Epidermal melanocyte (primary cell): ENCODE results near the gene HTRA1.

Source experiments
- DNase-seq: peaks from one replicate; pipeline ENCODE4 v3.0.0; 2011; ENCODE audit warnings: low spot score; ENCODE audit not compliant: insufficient read length

Gene HTRA1

DNA sequence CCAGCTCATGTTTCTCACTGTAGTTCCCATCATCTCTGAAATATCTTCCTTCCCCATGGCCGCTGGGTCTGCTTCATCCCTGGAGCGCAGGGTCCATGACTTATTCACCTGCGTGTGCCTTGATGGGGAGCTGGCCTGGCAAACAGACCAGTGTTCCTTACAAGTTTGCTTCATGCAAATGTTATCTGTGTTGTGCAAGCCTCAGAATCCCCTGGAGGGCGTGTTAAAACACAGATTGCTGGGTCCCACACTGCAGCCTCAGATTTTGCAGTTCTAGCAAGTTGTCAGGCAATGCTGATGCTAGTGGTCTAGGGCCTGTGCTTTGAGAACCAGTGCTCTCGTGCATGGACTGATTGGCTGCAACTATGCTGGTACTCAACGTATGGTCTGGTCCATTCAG lies 92.0 kb downstream of the HTRA1 start:
- DNase-seq, result no peak

DNA sequence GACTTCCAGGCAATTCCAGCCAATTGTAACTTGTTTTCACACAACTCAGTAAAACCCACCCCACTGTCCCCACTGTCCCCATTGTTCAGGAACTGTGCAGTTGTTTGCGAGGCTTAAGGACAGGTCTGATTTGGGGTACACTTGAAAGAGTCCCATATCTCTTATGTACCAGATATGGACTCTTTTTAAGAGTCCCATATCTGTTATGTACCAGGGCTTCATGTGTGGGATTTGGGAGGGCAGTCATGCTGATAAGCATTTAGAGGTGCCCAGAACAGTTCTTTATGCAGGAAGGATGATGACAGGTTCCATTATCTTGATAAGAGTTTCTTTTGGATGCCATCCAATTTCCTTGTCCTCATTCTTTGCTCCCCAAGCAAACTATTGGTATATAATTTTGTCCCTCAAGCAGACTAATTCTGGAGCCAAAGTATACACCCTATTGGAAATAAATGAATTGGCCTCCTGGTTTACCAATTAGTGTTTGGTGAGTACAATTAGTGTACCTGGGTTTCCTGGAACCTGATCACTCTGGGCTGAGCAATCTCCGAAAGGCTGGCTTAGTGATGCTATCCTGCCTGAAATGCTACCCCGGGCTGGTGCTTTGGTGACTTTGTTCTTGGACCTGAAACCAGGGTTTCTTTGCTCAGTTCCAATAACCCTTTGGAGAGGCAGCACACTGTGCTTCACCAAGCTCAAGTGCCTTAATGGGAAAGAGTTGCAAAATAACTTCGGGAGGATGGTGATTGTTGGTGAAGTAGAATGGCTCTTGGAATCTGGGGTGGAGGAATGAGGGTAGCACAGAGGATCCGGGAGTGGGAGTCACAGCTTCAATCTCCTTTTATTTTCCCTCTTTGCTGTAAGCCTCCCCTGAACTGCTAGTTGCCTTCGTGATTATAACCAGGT lies 93.0 kb downstream of the HTRA1 start:
- DNase-seq, result no peak

DNA sequence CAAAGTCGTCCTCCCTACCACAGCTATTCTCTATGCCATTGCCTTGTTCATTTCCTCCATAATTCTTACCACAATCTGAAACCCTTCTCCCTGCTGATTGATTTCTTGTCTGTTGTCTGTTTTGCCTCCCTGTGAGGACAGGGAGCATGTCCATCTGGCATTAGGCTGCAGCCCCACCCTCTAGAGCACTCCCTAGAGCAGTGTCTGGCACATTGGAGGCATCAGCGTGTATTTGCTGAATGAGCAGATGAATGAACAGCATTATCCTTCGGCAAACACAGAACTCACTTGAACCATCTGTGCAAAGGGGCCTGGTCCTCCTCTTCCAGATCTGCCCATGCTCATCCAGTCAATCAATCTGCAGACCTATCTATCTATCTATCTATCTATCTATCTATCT lies 94.1 kb downstream of the HTRA1 start:
- DNase-seq, result no peak

DNA sequence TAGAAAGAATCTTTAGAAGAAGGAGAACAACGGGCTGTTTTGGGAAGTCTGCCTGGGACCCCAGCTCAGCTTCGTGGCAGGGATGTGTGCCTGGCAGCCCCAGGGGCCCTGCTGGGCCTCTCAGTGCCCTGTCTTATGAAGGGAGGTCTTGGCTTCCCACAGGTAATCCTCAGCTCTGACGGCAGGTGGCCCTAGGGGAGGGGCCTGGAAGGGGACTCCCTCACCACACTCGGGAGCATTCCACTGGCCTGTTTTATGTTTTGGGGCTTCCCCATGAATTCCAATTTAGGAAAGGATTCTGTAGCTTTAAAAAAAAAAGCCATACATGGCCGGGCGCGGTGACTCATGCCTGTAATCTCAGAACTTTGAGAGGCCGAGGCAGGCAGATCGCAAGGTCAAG lies 96.2 kb downstream of the HTRA1 start:
- DNase-seq, result no peak

DNA sequence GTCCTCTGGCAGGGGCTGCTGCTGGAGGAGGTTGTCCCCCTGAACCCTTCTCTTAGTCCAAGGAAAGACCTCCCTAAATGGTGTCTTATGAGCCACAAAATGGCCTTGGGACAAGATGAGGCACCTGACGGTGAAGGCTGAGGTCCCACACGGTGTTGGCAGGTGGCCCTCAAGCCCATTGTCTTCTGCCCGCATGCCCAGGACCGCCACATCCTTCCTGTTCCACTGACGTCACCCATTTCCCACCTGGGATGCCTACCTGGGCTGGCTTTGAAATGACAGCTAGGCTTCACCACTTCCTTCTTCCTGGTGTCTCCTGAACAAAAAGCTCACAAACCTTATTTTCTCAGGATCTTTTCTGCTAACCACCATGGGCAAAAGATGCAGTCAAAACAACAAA lies 97.1 kb downstream of the HTRA1 start:
- no peak for DNase-seq

DNA sequence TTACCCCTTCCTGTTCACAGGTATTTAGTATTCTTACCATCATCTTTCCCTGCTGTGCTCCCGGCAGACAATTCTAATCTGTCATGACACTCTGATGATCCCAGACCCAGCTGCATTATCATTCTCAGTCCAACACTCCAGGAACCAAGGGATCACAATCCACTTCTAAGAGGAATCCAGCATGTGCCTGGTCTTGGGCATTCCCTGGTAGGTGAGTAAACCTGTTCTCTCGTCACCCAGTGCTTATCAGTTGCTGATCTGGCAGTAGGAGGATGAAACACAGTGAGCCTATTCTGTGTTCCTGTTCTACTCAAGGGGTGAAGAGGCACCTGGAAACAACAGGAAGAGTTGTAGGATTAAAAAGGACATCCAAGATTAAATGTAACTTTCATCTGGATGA lies 97.9 kb downstream of the HTRA1 start:
- DNase-seq, result no peak

DNA sequence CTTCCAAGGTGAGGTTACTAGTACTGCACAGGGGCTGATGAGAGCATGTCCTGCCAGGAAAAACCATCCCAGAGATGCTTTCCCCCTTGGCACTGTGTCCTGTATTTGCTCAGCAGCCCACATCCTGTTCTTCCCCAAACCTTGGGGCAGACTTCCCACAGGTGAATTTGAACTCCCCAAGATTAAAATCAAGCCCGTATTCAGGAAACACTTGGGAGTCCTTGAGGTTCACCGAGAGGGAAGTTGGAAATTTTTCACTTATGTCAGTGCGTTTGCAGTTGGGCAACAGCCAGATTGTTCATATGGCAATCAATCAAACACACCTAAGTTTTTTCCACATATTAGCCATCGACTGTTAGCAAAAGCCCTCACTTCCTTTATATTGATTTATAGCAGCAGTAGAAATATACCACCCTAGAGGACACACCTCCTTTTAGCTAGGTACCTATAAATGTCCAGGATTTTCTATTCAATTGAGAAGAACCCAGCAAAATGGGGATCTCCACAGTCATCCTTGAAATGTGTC lies 99.0 kb downstream of the HTRA1 start, which contains the start of gene DMBT1:
Gene DMBT1, plus strand, starts transcription at position 476 of the 526 bp plus-strand sequence. Its CDS starts 17 bp downstream, at position 493.
- DNase-seq, result no peak

DNA sequence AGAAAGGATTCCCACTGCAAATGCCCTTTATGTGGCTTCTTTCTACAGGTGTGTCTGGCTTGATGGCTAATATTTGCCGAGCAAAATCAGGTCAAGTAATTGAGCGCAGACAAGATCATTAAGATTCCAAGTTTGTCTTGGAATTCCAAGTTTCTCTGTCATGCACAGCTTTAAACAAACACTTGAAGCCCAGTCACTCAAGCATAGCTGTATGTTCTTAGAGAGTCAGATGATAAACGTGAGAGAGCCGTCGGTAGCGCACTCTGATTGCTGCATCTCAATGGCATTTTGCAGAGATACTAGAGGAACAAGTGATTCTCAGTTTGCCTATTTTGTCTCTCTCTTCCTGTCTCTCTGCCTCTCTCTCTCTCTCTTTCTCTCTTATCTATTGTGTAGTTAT lies 99.9 kb downstream of the HTRA1 start:
- DNase-seq, result no peak

DNA sequence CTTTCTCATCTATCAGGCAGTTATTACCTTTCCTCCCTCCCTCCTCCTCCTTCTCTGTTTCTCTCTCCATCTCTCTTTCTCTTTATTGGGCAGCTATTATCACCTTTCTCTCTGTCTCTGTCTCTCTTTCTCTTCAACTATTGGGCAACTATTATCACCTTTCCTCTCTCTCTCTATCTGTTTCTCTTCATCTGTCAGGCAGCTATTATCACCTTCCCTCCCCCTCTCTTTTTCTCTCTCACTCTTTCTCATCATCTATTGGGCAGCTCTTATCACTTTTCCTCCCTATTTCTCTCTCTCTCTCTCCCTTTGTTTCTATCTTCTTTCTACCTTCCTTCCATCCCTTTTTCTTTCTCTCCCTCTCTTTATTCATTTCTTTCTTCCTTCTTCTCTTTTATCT lies 100.4 kb downstream of the HTRA1 start:
- DNase-seq, result no peak
